Liver (tissue), 9 donors: Measurements from ENCODE around the gene HPN. TPM values are rescaled to one million over a fixed set of nuclear protein-coding genes. Genes with fewer than 3 reads are reported as not detected.

Source experiments
- DNase-seq: peaks from one replicate; pipeline ENCODE4 v3.0.0-alpha.2; 2017; ENCODE audit warnings: low spot score
- H3K27ac ChIP-seq, 2 donors: one replicate each; pipeline ENCODE4 v1.7.0; 2013; ENCODE audit warnings: inconsistent platforms in 2 of 2, low read length in 2 of 2, control low read depth in 1 of 2, low read depth in 1 of 2, mild to moderate bottlenecking in 1 of 2
- H3K27me3 ChIP-seq, 4 donors: one replicate each; pipeline versions ENCODE4 v1.6.1 to v1.7.0; 2013; ENCODE audit warnings: low read length in 3 of 4, inconsistent platforms in 1 of 4, mild to moderate bottlenecking in 1 of 4, moderate library complexity in 1 of 4; ENCODE audit not compliant: control insufficient read depth in 4 of 4, insufficient read depth in 4 of 4
- H3K36me3 ChIP-seq, 4 donors: one replicate each; pipeline versions ENCODE4 v1.6.1 to v1.7.0; 2013; ENCODE audit warnings: low read length in 3 of 4, mild to moderate bottlenecking in 3 of 4, low read depth in 1 of 4, moderate library complexity in 1 of 4; ENCODE audit not compliant: control insufficient read depth in 4 of 4, insufficient read depth in 3 of 4
- H3K4me1 ChIP-seq, 4 donors: one replicate each; pipeline versions ENCODE4 v1.6.1 to v1.7.0; 2013; ENCODE audit warnings: low read length in 3 of 4, mild to moderate bottlenecking in 3 of 4, moderate library complexity in 1 of 4; ENCODE audit not compliant: control insufficient read depth in 4 of 4, insufficient read depth in 4 of 4
- H3K4me3 ChIP-seq, 3 donors: one replicate each; pipeline versions ENCODE4 v1.6.1 to v1.7.0; 2013; ENCODE audit warnings: low read length in 3 of 3, control low read depth in 1 of 3, low read depth in 1 of 3, mild to moderate bottlenecking in 1 of 3
- H3K9ac ChIP-seq, 2 donors: one replicate each; pipeline ENCODE4 v1.7.0; 2013; ENCODE audit warnings: low read length in 2 of 2, mild to moderate bottlenecking in 2 of 2, moderate library complexity in 2 of 2, control low read depth in 1 of 2, low read depth in 1 of 2
- H3K9me3 ChIP-seq, 4 donors: one replicate each; pipeline versions ENCODE4 v1.6.1 to v1.7.0; 2013; ENCODE audit warnings: low read length in 3 of 4; ENCODE audit not compliant: control insufficient read depth in 4 of 4
- ATF3 ChIP-seq: IDR thresholded peaks from 2 replicates; pipeline ENCODE4 v1.6.1; 2016; ENCODE audit warnings: antibody characterized with exemption
- CTCF ChIP-seq: fragments of 150-350 bp; IDR thresholded peaks from 2 replicates; pipeline ENCODE4 v1.5.1; 2017; ENCODE audit warnings: improper control_type of control experiment, low read depth, low read length; ENCODE audit not compliant: missing input control
- EGR1 ChIP-seq, 2 donors: IDR thresholded peaks; 2 replicates each; pipeline ENCODE4 v1.6.1; 2016 to 2018; ENCODE audit warnings: antibody characterized with exemption in 2 of 2, low read depth in 2 of 2
- FOXA1 ChIP-seq: IDR thresholded peaks from 2 replicates; pipeline ENCODE4 v1.6.1; 2016; ENCODE audit warnings: antibody characterized with exemption
- FOXA2 ChIP-seq: IDR thresholded peaks from 2 replicates; pipeline ENCODE4 v1.6.1; 2016; ENCODE audit warnings: antibody characterized with exemption
- GABPA ChIP-seq, 2 donors: IDR thresholded peaks in 1 of 2; conservative IDR thresholded peaks in 1 of 2; 2 replicates each; pipeline ENCODE4 v1.6.1; 2016; ENCODE audit warnings: antibody characterized with exemption in 2 of 2, mild to moderate bottlenecking in 1 of 2, moderate library complexity in 1 of 2
- HNF4A ChIP-seq, 2 donors: conservative IDR thresholded peaks; 2 replicates each; pipeline ENCODE4 v1.6.1; 2016; ENCODE audit warnings: antibody characterized with exemption in 2 of 2, mild to moderate bottlenecking in 2 of 2
- HNF4G ChIP-seq: IDR thresholded peaks from 2 replicates; pipeline ENCODE4 v1.6.1; 2016; ENCODE audit warnings: antibody characterized with exemption
- MAX ChIP-seq: IDR thresholded peaks from 2 replicates; pipeline ENCODE4 v1.6.1; 2016; ENCODE audit warnings: antibody characterized with exemption
- NR2F2 ChIP-seq: IDR thresholded peaks from 2 replicates; pipeline ENCODE4 v1.6.1; 2016; ENCODE audit warnings: antibody characterized with exemption
- REST ChIP-seq: IDR thresholded peaks from 2 replicates; pipeline ENCODE4 v1.6.1; 2016; ENCODE audit warnings: antibody characterized with exemption, mild to moderate bottlenecking
- RXRA ChIP-seq, 2 donors: IDR thresholded peaks; 2 replicates each; pipeline ENCODE4 v1.6.1; 2017 to 2018; ENCODE audit warnings: antibody characterized with exemption in 2 of 2, mild to moderate bottlenecking in 1 of 2
- SP1 ChIP-seq: IDR thresholded peaks from 2 replicates; pipeline ENCODE4 v1.6.1; 2018; ENCODE audit warnings: antibody characterized with exemption, mild to moderate bottlenecking
- TAF1 ChIP-seq: conservative IDR thresholded peaks from 2 replicates; pipeline ENCODE4 v1.6.1; 2016; ENCODE audit warnings: antibody characterized with exemption, mild to moderate bottlenecking
- YY1 ChIP-seq: IDR thresholded peaks from 2 replicates; pipeline ENCODE4 v1.6.1; 2016; ENCODE audit warnings: antibody characterized with exemption, mild to moderate bottlenecking
- ZBTB33 ChIP-seq: IDR thresholded peaks from 2 replicates; pipeline ENCODE4 v1.6.1; 2016; ENCODE audit warnings: antibody characterized with exemption
- WGBS: extraction: QIAGEN DNeasy Blood & Tissue Kit; methylation state at CpG from one replicate; pipeline ENCODE4 v1.1.7; 2013; 5-methylcytosine and 5-hydroxymethylcytosine counted together
- polyA plus RNA-seq, 2 donors: library from polyadenylated mRNA; stranded (reverse) in 1 of 2; unstranded in 1 of 2; fragments of 200-250 nt in 1 of 2; fragments of >200 nt in 1 of 2; fragmentation: Nextera tagmentation in 1 of 2; extraction: Ambion mirVana in 1 of 2; gene quantifications; one replicate each; pipeline versions ENCODE4 v1.2.1 to v1.2.3, GENCODE V29; 2013 to 2015
- total RNA-seq, 2 donors: library from RNA; depleted of rRNA; stranded (reverse); fragments of >200 nt; gene quantifications; one replicate each; pipeline ENCODE4 v1.2.3, GENCODE V29; 2014
- donor health status: healthy.
- donor health status: healthy.
- donor health status: healthy.
- donor health status: healthy.
- donor health status: healthy.

Gene HPN
- total and polyA plus RNA-seq, 4 donors = 130 to 535 (median 335) TPM

GRCh38 chr19:35085947-35086346 lies 44.4 kb downstream of the HPN start:
- no peaks in the 10 kb centered on the region for H3K9me3 ChIP-seq
- DNase-seq = no peak
- 75% methylated on average over 6 of the region's 6 CpGs for WGBS
- no peak overlapping the region for H3K9ac ChIP-seq
- H3K27ac ChIP-seq = no peak overlapping the region
- H3K36me3 ChIP-seq = no peaks in the 10 kb centered on the region
- H3K4me3 ChIP-seq = no peak overlapping the region
- no peaks in the 10 kb centered on the region for H3K27me3 ChIP-seq
- peaks cover 2 to 35% (median 24%) of the 10 kb centered on the region in 4 donors for H3K4me1 ChIP-seq
- no peak for TF ChIP-seq TAF1
- no peak for TF ChIP-seq SP1
- TF ChIP-seq REST = no peak
- TF ChIP-seq YY1 = no peak
- TF ChIP-seq EGR1 (IDR thresholded peaks at IDR 0.05; ENCODE audit: low read depth in 2 of 2) = no peak
- TF ChIP-seq FOXA2 = no peak
- no peak for TF ChIP-seq CTCF

- TF ChIP-seq ATF3 = no peak
- no peak for TF ChIP-seq HNF4G
- TF ChIP-seq RXRA (IDR thresholded peaks at IDR 0.05) = no peak
- TF ChIP-seq FOXA1 = no peak
- no peak for TF ChIP-seq MAX
- TF ChIP-seq NR2F2 = no peak
- no peak for TF ChIP-seq SP1
- no peak for TF ChIP-seq HNF4A (conservative IDR thresholded peaks at IDR 0.05)
- no peak for TF ChIP-seq REST
- TF ChIP-seq YY1 = no peak
- no peak for TF ChIP-seq EGR1 (IDR thresholded peaks at IDR 0.05; ENCODE audit: low read depth in 2 of 2)
- no peak for TF ChIP-seq FOXA2
- no peak for TF ChIP-seq TAF1
- no peak for TF ChIP-seq GABPA (IDR thresholded peaks at IDR 0.05 in 1 of 2, conservative IDR thresholded peaks at IDR 0.05 in 1 of 2)
- TF ChIP-seq CTCF = no peak
- TF ChIP-seq ZBTB33 = no peak
- 87% methylated on average over 8 of the region's 8 CpGs for WGBS
- DNase-seq = no peak
- no peak overlapping the region for H3K27ac ChIP-seq
- H3K36me3 ChIP-seq = no peaks in the 10 kb centered on the region
- H3K4me1 ChIP-seq = peaks cover 3 to 35% (median 22%) of the 10 kb centered on the region in 4 donors
- H3K4me3 ChIP-seq = no peak overlapping the region
- no peak overlapping the region for H3K9ac ChIP-seq
- no peaks in the 10 kb centered on the region for H3K9me3 ChIP-seq
- no peaks in the 10 kb centered on the region for H3K27me3 ChIP-seq
Measured at GRCh38 chr19:35086455-35086854, 44.9 kb downstream of the HPN start.
